HG02981 (cell line): Measurements from ENCODE around the gene TTC29.
"Not testable (repeated sequence)": the region's sequence is repeated elsewhere in the genome, so short reads cannot be mapped to it uniquely, and the experiment has no call there.

ENCODE experiments used
- ATAC-seq: cut with Tn5 transposase; IDR thresholded peaks from one replicate; pipeline ENCODE4 v1.9.1; 2021; ENCODE audit warnings: mild to moderate bottlenecking, moderate library complexity; ENCODE audit not compliant: unreplicated experiment

Gene TTC29

DNA sequence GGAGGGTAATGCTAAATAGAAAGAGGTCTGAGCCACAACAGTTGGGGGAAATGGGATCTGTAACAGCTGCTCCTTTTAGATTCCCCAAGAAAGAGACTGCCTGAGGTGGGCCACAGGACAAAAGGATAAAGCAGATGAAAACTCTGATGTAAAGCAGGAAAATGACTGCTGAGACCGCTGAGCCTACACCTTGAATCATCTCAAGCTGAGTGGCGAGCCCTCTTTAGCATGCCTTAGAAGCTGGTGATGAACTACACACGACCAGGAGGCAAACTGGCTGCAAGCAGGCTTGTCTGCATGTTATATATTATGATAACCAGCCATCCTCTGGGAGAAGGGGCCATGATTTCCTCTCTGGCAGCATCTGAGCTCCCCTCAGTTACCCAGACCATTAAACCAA, 88.4 kb downstream of the TTC29 start:
- ATAC-seq: no peak

GRCh38 chr4:146855761-146856160, 89.9 kb downstream of the TTC29 start:
- no peak for ATAC-seq

- ATAC-seq: no peak
Observed at GRCh38 chr4:146852360-146852759, 93.3 kb downstream of the TTC29 start.

GRCh38 chr4:146847345-146847744, 98.3 kb downstream of the TTC29 start:
- ATAC-seq: no peak

GRCh38 chr4:146846882-146847281, 98.8 kb downstream of the TTC29 start:
- no peak for ATAC-seq

GRCh38 chr4:146844761-146845160, 100.9 kb downstream of the TTC29 start:
- ATAC-seq: no peak

- ATAC-seq: no peak
Observed at GRCh38 chr4:146842876-146843275, 102.8 kb downstream of the TTC29 start.

DNA sequence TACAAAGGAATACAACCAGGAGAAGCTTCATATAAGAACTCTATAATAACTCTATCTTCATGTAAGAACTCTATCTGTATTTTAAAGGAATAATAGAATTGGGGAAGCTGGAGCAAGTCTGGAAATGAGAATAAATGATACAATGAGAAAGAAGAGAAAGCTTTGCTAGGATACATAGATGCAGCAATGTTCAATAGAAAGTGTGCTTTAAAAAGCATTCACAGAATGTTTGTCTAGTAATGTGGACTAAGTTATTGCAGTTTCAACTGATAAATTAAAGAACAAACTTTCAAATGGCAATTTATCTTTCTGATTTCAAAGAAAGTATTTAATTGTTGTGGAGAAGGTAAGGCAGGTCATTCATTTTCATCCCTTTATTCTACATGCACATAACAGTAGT, 104.9 kb downstream of the TTC29 start:
- ATAC-seq: no peak

- no peak for ATAC-seq
Observed at GRCh38 chr4:146835096-146835495, 110.6 kb downstream of the TTC29 start.

- ATAC-seq: no peak
Observed at GRCh38 chr4:146834263-146835034, 111.2 kb downstream of the TTC29 start.

DNA sequence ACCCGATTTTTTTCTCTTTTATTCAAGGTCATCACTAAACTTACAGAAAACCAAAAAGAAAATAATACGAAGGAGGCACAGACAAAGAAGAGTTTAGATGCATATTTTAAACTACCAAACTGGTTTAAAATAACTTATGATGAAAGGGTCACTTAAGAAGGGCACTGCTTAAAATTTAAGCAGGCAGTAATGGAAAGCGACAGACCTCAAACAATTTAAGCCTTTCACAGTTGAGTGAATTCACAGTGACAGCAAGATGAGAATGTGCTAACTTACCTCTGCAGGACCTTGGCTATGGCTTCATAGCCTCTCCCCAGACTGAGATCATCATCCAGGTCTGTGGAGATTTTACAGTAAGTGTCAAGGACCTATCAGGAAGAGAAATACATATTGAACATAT, 112.1 kb downstream of the TTC29 start:
- no peak for ATAC-seq

GRCh38 chr4:146822980-146823379, 122.7 kb downstream of the TTC29 start:
- ATAC-seq: not testable (repeated sequence)

DNA sequence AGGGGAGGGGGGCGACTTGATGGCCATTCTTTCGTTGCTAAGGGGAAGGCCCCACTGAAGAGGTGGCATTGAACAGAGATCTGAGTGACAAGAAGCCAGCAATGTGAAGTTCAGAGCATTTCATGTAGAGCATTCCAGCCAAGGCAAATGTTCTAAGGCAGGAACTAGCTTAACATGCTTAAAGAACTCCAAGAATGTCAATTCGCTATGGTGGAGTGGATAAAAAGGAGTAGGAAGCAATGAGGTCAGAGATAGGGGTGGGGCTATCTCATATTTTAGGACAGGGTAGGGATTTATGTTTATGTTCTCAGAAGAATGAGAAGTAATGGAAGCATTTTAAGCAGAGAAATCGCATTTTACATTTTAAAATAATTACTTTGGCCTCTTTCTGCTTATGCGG, 130.9 kb downstream of the TTC29 start:
- no peak for ATAC-seq

DNA sequence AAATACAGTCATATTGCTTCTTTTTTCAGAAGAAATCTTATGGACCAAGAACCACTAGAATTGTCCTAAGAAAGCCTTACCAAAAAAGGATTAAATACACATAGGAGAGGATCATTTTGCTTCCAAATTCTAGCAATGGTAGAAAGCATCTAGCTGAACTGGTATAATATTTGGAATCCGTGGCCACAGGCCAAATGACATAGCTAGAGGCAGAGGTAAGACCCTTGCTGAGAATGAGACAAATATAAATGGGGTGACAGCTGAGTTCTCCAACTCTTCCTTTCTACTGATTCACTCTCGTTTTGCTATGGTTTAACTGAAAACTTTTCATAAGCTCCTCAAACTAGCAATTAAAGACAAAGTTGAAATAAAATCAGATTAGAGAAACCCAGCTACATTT, 150.0 kb downstream of the TTC29 start:
- no peak for ATAC-seq

DNA sequence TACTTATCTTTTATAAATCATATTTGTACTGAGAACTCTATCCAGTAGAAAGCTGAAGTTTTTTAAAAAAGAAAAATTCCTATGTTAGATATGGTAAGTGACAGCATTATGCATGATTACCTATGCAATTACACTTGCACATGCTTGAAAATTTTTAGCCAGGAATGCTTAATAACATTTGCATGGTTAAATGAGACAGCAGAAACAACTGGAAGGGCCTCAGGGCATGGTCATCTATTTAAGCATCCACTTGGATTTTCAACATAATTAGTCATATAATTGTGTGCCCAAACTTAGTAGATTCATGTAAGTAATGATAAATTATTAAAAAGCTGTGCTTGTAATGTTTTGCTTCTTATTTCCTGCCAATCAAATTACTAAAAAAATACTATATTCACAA, 151.9 kb downstream of the TTC29 start:
- no peak for ATAC-seq

GRCh38 chr4:146791439-146791838, 154.2 kb downstream of the TTC29 start:
- no peak for ATAC-seq

GRCh38 chr4:146790515-146790914, 155.1 kb downstream of the TTC29 start:
- no peak for ATAC-seq

- no peak for ATAC-seq
Observed at GRCh38 chr4:146787731-146788130, 157.9 kb downstream of the TTC29 start.

DNA sequence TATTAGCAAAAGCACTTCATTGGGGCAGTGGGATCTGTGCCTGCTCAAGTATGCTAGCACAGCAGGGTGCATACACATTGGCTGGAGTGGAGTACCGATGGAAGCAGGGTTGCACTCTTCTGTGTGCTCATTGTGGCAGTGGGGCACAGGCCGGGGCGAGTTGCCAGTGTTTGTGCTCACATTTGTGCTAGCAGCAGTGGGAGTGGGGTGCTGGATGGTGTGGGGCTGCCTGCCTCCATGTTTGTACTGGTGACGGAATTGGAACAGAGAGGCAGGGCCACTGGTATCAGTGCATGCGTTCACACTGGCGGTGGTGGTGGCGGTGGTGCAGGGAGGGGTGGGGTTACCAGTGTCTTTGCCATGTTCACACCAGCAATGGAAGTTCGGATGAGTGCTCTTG, 169.0 kb downstream of the TTC29 start:
- ATAC-seq: no peak

- ATAC-seq: no peak
Observed at GRCh38 chr4:146763560-146763959, 182.1 kb downstream of the TTC29 start.

- no peak for ATAC-seq
Observed at GRCh38 chr4:146762016-146762415, 183.6 kb downstream of the TTC29 start.

- no peak for ATAC-seq
Observed at GRCh38 chr4:146742416-146742815, 203.2 kb downstream of the TTC29 start.

DNA sequence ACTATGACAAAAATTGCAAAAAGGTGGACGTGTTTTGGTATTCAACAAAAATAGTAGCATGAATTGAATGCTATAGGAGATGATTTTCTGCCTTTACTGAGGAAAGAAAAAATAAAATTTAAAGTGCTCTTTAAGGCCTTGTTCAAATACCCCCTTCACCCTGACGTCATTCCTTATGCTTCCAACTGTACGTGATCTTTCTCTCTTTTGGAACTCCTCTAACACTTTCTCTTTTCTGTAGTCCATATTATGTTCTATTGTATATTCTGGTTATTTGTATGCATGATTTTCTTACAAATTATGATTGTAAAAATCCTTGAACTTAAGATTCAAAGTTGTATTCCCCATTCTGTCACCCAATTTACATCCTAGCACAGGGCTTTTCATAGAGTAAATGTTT, 206.5 kb downstream of the TTC29 start:
- no peak for ATAC-seq
